K562 (cell line): Measurements from ENCODE around the gene TMEM185B. TPM values are rescaled to one million over a fixed set of nuclear protein-coding genes. Genes with fewer than 3 reads are reported as not detected.

ENCODE experiments used
- CEBPB ChIP-seq: fragments of 450-650 bp; IDR thresholded peaks from 2 replicates; pipeline ENCODE4 v1.6.1; 2016; ENCODE audit warnings: missing genetic modification characterization, missing compliant biosample characterization
- CTBP1 ChIP-seq: fragments of 450-650 bp; IDR thresholded peaks from 2 replicates; pipeline ENCODE4 v1.6.1; 2016; ENCODE audit warnings: borderline replicate concordance
- EWSR1 ChIP-seq: fragments of 450-650 bp; IDR thresholded peaks from 2 replicates; pipeline ENCODE4 v1.6.1; 2018; ENCODE audit warnings: borderline replicate concordance, mild to moderate bottlenecking, low read depth, moderate library complexity; ENCODE audit not compliant: partially characterized antibody
- FOXM1 ChIP-seq, 2 experiments: fragments of 450-650 bp in 1 of 2; sonication (generic) in 1 of 2; formaldehyde crosslinking in 1 of 2; IDR thresholded peaks; 2 replicates each; pipeline versions ENCODE4 v1.6.1 to v1.9.0; 2017 to 2022; ENCODE audit warnings: low read depth in 2 of 2, mild to moderate bottlenecking in 2 of 2, missing genetic modification reagents in 1 of 2, moderate library complexity in 1 of 2
- HDAC8 ChIP-seq: fragments of 450-650 bp; IDR thresholded peaks from 2 replicates; pipeline ENCODE4 v1.6.1; 2016; ENCODE audit warnings: mild to moderate bottlenecking, missing genetic modification characterization, moderate library complexity, missing compliant biosample characterization
- HMGN3 ChIP-seq: IDR thresholded peaks from 2 replicates; pipeline ENCODE4 v1.6.1; 2011; ENCODE audit warnings: borderline replicate concordance, low read depth, mild to moderate bottlenecking, mixed read lengths, low read length; ENCODE audit not compliant: insufficient read length; ENCODE audit errors: extremely low read depth
- HNRNPK ChIP-seq: fragments of 200-400 bp; formaldehyde crosslinking; IDR thresholded peaks from one replicate; pipeline ENCODE4 v1.6.1; 2018; ENCODE audit warnings: mild to moderate bottlenecking, low read depth, low read length; ENCODE audit not compliant: poor library complexity, severe bottlenecking
- MXI1 ChIP-seq: IDR thresholded peaks from 2 replicates; pipeline ENCODE4 v1.6.1; 2011; ENCODE audit warnings: low read depth, mild to moderate bottlenecking, improper control_type of control experiment, low read length
- PRDM10 ChIP-seq: fragments of 450-650 bp; IDR thresholded peaks from 2 replicates; pipeline ENCODE4 v1.6.1; 2018; ENCODE audit not compliant: partially characterized antibody
- TFE3 ChIP-seq: fragments of 450-650 bp; formaldehyde crosslinking; IDR thresholded peaks from 2 replicates; pipeline ENCODE4 v1.4.0; 2020; ENCODE audit warnings: mild to moderate bottlenecking, mixed read lengths
- XRCC5 ChIP-seq: fragments of 200-400 bp; formaldehyde crosslinking; IDR thresholded peaks from 2 replicates; pipeline ENCODE4 v1.6.1; 2017; ENCODE audit warnings: low read depth, mild to moderate bottlenecking, low read length
- ZFP30 ChIP-seq: fragments of 250-450 bp; sonication (Bioruptor Pico); IDR thresholded peaks from 2 replicates; pipeline ENCODE4 v1.8.0; 2022; ENCODE audit warnings: moderate library complexity, mild to moderate bottlenecking, inconsistent platforms, borderline replicate concordance
- ZNF717 ChIP-seq: fragments of 250-450 bp; sonication (Bioruptor Pico); IDR thresholded peaks from 2 replicates; pipeline ENCODE4 v1.5.0; 2021
- polyA plus RNA-seq, 8 experiments: library from polyadenylated mRNA; depleted of rRNA in 4 of 8; stranded (reverse) in 5 of 8; unstranded in 3 of 8; fragments of >200 nt; fragmentation: Nextera tagmentation in 2 of 8; fragmentation: Illumina TruSeq in 1 of 8; extraction: Ambion mirVana in 2 of 8; extraction: Trizol in 1 of 8; gene quantifications; 2 replicates each; pipeline versions ENCODE4 v1.2.1 to v1.2.3, GENCODE V29; 2011 to 2014; ENCODE audit warnings: inconsistent platforms in 1 of 8, missing spikeins in 1 of 8
- total RNA-seq, 7 experiments: library from RNA; depleted of rRNA in 6 of 7; stranded (reverse); fragments of >200 nt in 6 of 7; fragmentation: Illumina TruSeq in 2 of 7; extraction: Trizol in 2 of 7; gene quantifications; 2 replicates each; pipeline versions ENCODE4 v1.2.1 to v1.2.3, GENCODE V29; 2011 to 2021; ENCODE audit warnings: low replicate concordance in 1 of 7
- TF ChIP-seq, protein P1 (sequence below): IDR thresholded peaks from 2 replicates; pipeline ENCODE4 v1.6.1; 2011; ENCODE audit warnings: borderline replicate concordance, low read depth, mild to moderate bottlenecking, moderate library complexity, low read length; ENCODE audit not compliant: insufficient read depth, poor library complexity, severe bottlenecking
- TF ChIP-seq, protein P2 (sequence below): fragments of 450-650 bp; IDR thresholded peaks from 2 replicates; pipeline ENCODE4 v1.6.1; 2016; ENCODE audit warnings: missing biosample characterization, missing genetic modification characterization

Gene TMEM185B
- total and polyA plus RNA-seq, 9 of the 15 experiments (the other 6 are each of a cell fraction or from before 2014, with no cell fraction given) = 2.9 to 28.2 (median 11.5) TPM

DNA sequence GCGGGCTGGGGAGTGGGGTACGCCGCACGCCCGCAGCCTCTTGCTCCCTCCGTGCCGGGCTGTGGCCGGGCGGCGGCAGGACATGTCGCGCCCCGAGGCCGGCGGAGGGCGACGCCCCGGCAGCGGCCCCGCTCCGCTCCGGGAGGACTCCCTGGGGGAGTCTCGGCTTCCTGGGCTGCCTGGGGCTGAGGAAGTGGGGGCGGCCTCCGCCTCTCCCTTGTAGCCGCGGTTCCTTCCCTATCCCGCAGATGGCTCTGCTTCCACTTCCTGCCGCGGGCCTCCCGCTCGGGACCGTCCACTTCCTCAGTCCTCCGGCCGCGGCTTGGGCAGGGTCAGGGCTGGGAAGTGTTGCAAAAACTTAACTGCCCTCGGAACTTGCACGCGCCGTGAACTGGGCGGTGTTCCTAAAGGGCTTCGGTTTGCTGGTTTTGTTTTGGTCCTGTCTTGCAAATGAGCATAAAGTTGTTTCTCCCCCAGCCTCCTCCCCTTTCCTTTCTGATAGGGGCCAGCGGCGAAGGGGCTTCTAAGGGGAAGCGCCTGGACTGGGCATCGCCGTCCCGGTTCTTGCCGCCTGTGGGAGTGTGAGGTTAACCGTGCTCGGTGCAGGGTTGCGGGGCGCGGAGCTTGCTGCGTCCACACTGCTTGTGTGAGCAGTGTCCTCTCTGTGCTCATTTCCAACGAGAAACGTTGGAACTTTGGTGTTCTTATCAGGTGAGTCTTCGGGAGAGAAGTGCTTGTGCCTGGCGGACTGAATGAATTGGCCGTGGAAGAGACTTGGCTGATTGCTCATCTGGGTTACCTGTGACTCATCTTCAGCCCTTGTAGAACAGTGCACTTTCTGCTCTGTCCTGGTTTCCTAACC, 30.1 kb upstream of the TMEM185B start (continued):
- no peak; the same call in 1 of the 2 replicates for TF ChIP-seq XRCC5
- TF ChIP-seq ZNF717 (CRISPR knock-in tag) = no peak
- TF ChIP-seq FOXM1 (IDR thresholded peaks at IDR 0.05; ENCODE audit: low read depth) = 0 out of 2 replicates have a peak, but pooled peaks have one; percentile 12
- peak; percentile 69; the same call in 1 of the 2 replicates for TF ChIP-seq FOXM1 (CRISPR knock-in tag; IDR thresholded peaks at IDR 0.05; ENCODE audit: low read depth)
- TF ChIP-seq CTBP1 = peak; percentile 56; the same call in 1 of the 2 replicates
- no peak for TF ChIP-seq HDAC8
- TF ChIP-seq, protein P1, sequence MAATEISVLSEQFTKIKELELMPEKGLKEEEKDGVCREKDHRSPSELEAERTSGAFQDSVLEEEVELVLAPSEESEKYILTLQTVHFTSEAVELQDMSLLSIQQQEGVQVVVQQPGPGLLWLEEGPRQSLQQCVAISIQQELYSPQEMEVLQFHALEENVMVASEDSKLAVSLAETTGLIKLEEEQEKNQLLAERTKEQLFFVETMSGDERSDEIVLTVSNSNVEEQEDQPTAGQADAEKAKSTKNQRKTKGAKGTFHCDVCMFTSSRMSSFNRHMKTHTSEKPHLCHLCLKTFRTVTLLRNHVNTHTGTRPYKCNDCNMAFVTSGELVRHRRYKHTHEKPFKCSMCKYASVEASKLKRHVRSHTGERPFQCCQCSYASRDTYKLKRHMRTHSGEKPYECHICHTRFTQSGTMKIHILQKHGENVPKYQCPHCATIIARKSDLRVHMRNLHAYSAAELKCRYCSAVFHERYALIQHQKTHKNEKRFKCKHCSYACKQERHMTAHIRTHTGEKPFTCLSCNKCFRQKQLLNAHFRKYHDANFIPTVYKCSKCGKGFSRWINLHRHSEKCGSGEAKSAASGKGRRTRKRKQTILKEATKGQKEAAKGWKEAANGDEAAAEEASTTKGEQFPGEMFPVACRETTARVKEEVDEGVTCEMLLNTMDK = peak; percentile 87
- no peak for TF ChIP-seq HNRNPK
- TF ChIP-seq, protein P2, sequence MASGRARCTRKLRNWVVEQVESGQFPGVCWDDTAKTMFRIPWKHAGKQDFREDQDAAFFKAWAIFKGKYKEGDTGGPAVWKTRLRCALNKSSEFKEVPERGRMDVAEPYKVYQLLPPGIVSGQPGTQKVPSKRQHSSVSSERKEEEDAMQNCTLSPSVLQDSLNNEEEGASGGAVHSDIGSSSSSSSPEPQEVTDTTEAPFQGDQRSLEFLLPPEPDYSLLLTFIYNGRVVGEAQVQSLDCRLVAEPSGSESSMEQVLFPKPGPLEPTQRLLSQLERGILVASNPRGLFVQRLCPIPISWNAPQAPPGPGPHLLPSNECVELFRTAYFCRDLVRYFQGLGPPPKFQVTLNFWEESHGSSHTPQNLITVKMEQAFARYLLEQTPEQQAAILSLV (tag) = no peak
- no peak for TF ChIP-seq EWSR1
- TF ChIP-seq HMGN3 = peak; percentile 59
- TF ChIP-seq ZFP30 (CRISPR knock-in tag) = no peak
- TF ChIP-seq MXI1 = no peak
- peak; percentile 76 for TF ChIP-seq CEBPB
- TF ChIP-seq PRDM10 = peak; percentile 54
- no peak for TF ChIP-seq TFE3 (CRISPR knock-in tag)
